ENCODE results near the gene TXNDC11. TPM values are rescaled to one million over a fixed set of nuclear protein-coding genes. Genes with fewer than 3 reads are reported as not detected.

TXNDC11 gene
- total and polyA plus RNA-seq, 10 of the 15 experiments (the other 5 are each of a cell fraction or from before 2014, with no cell fraction given), result 1.7 to 86.7 (median 54.4) TPM

DNA sequence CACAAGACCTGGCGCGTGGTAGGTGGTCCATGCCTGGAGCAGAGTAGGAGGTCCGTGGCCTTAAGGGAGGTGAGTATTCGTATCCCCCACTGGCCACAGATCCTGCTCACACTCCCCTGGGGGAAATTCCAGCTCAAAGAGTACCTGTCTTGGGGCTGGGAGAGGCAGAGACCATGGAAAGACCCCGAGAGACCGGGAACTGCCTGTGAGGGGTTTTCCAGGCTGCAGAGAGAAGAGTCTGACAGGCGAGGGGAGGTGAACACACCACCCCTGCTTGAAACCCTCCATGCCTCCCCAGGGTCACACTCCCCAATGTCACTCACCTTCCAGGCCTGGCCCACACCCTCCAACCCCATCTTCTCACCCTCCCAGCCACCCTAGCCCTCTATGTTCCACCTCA is 87.0 kb downstream of the TXNDC11 start (continued):
- TF ChIP-seq, protein P1, sequence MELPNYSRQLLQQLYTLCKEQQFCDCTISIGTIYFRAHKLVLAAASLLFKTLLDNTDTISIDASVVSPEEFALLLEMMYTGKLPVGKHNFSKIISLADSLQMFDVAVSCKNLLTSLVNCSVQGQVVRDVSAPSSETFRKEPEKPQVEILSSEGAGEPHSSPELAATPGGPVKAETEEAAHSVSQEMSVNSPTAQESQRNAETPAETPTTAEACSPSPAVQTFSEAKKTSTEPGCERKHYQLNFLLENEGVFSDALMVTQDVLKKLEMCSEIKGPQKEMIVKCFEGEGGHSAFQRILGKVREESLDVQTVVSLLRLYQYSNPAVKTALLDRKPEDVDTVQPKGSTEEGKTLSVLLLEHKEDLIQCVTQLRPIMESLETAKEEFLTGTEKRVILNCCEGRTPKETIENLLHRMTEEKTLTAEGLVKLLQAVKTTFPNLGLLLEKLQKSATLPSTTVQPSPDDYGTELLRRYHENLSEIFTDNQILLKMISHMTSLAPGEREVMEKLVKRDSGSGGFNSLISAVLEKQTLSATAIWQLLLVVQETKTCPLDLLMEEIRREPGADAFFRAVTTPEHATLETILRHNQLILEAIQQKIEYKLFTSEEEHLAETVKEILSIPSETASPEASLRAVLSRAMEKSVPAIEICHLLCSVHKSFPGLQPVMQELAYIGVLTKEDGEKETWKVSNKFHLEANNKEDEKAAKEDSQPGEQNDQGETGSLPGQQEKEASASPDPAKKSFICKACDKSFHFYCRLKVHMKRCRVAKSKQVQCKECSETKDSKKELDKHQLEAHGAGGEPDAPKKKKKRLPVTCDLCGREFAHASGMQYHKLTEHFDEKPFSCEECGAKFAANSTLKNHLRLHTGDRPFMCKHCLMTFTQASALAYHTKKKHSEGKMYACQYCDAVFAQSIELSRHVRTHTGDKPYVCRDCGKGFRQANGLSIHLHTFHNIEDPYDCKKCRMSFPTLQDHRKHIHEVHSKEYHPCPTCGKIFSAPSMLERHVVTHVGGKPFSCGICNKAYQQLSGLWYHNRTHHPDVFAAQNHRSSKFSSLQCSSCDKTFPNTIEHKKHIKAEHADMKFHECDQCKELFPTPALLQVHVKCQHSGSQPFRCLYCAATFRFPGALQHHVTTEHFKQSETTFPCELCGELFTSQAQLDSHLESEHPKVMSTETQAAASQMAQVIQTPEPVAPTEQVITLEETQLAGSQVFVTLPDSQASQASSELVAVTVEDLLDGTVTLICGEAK (IDR thresholded peaks at IDR 0.05; ENCODE audit: borderline replicate concordance), result no peak
- TF ChIP-seq HCFC1 (IDR thresholded peaks at IDR 0.05; ENCODE audit: low read length) (no peak), EED (IDR thresholded peaks at IDR 0.05; ENCODE audit: low read depth) (peak; percentile 89), NBN (IDR thresholded peaks at IDR 0.05) (no peak), ZSCAN29 (IDR thresholded peaks at IDR 0.05) (no peak), NR2F1 (conservative IDR thresholded peaks at IDR 0.05) (no peak), ASH2L (IDR thresholded peaks at IDR 0.05; ENCODE audit: borderline replicate concordance, low read depth) (no peak), IKZF1 (conservative IDR thresholded peaks at IDR 0.05) (peak; percentile 78), SMAD5 (IDR thresholded peaks at IDR 0.05; ENCODE audit: low read depth) (no peak), CREM (IDR thresholded peaks at IDR 0.05; ENCODE audit: low read depth) (no peak)
- TF ChIP-seq, protein P2, sequence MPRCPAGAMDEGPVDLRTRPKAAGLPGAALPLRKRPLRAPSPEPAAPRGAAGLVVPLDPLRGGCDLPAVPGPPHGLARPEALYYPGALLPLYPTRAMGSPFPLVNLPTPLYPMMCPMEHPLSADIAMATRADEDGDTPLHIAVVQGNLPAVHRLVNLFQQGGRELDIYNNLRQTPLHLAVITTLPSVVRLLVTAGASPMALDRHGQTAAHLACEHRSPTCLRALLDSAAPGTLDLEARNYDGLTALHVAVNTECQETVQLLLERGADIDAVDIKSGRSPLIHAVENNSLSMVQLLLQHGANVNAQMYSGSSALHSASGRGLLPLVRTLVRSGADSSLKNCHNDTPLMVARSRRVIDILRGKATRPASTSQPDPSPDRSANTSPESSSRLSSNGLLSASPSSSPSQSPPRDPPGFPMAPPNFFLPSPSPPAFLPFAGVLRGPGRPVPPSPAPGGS (IDR thresholded peaks at IDR 0.05; ENCODE audit: borderline replicate concordance, insufficient read depth, low read depth, low read length, poor library complexity, severe bottlenecking), result no peak
- TF ChIP-seq, protein P3, sequence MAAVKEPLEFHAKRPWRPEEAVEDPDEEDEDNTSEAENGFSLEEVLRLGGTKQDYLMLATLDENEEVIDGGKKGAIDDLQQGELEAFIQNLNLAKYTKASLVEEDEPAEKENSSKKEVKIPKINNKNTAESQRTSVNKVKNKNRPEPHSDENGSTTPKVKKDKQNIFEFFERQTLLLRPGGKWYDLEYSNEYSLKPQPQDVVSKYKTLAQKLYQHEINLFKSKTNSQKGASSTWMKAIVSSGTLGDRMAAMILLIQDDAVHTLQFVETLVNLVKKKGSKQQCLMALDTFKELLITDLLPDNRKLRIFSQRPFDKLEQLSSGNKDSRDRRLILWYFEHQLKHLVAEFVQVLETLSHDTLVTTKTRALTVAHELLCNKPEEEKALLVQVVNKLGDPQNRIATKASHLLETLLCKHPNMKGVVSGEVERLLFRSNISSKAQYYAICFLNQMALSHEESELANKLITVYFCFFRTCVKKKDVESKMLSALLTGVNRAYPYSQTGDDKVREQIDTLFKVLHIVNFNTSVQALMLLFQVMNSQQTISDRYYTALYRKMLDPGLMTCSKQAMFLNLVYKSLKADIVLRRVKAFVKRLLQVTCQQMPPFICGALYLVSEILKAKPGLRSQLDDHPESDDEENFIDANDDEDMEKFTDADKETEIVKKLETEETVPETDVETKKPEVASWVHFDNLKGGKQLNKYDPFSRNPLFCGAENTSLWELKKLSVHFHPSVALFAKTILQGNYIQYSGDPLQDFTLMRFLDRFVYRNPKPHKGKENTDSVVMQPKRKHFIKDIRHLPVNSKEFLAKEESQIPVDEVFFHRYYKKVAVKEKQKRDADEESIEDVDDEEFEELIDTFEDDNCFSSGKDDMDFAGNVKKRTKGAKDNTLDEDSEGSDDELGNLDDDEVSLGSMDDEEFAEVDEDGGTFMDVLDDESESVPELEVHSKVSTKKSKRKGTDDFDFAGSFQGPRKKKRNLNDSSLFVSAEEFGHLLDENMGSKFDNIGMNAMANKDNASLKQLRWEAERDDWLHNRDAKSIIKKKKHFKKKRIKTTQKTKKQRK (IDR thresholded peaks at IDR 0.05; ENCODE audit: low read depth, low read length), result no peak
- TF ChIP-seq, protein P4, sequence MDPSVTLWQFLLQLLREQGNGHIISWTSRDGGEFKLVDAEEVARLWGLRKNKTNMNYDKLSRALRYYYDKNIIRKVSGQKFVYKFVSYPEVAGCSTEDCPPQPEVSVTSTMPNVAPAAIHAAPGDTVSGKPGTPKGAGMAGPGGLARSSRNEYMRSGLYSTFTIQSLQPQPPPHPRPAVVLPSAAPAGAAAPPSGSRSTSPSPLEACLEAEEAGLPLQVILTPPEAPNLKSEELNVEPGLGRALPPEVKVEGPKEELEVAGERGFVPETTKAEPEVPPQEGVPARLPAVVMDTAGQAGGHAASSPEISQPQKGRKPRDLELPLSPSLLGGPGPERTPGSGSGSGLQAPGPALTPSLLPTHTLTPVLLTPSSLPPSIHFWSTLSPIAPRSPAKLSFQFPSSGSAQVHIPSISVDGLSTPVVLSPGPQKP (IDR thresholded peaks at IDR 0.05; ENCODE audit: low read depth, low read length), result no peak
- TF ChIP-seq, protein P5, sequence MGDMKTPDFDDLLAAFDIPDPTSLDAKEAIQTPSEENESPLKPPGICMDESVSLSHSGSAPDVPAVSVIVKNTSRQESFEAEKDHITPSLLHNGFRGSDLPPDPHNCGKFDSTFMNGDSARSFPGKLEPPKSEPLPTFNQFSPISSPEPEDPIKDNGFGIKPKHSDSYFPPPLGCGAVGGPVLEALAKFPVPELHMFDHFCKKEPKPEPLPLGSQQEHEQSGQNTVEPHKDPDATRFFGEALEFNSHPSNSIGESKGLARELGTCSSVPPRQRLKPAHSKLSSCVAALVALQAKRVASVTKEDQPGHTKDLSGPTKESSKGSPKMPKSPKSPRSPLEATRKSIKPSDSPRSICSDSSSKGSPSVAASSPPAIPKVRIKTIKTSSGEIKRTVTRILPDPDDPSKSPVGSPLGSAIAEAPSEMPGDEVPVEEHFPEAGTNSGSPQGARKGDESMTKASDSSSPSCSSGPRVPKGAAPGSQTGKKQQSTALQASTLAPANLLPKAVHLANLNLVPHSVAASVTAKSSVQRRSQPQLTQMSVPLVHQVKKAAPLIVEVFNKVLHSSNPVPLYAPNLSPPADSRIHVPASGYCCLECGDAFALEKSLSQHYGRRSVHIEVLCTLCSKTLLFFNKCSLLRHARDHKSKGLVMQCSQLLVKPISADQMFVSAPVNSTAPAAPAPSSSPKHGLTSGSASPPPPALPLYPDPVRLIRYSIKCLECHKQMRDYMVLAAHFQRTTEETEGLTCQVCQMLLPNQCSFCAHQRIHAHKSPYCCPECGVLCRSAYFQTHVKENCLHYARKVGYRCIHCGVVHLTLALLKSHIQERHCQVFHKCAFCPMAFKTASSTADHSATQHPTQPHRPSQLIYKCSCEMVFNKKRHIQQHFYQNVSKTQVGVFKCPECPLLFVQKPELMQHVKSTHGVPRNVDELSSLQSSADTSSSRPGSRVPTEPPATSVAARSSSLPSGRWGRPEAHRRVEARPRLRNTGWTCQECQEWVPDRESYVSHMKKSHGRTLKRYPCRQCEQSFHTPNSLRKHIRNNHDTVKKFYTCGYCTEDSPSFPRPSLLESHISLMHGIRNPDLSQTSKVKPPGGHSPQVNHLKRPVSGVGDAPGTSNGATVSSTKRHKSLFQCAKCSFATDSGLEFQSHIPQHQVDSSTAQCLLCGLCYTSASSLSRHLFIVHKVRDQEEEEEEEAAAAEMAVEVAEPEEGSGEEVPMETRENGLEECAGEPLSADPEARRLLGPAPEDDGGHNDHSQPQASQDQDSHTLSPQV (IDR thresholded peaks at IDR 0.05), result no peak
- TF ChIP-seq, protein P6, sequence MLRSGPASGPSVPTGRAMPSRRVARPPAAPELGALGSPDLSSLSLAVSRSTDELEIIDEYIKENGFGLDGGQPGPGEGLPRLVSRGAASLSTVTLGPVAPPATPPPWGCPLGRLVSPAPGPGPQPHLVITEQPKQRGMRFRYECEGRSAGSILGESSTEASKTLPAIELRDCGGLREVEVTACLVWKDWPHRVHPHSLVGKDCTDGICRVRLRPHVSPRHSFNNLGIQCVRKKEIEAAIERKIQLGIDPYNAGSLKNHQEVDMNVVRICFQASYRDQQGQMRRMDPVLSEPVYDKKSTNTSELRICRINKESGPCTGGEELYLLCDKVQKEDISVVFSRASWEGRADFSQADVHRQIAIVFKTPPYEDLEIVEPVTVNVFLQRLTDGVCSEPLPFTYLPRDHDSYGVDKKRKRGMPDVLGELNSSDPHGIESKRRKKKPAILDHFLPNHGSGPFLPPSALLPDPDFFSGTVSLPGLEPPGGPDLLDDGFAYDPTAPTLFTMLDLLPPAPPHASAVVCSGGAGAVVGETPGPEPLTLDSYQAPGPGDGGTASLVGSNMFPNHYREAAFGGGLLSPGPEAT (IDR thresholded peaks at IDR 0.05; ENCODE audit: low read depth), result peak; percentile 39; the same call in 1 of the 2 replicates
